Measurements from ENCODE around the gene C9orf78. TPM values are rescaled to one million over a fixed set of nuclear protein-coding genes. Genes with fewer than 3 reads are reported as not detected.
A peak's percentile ranks its signal among the peaks of the same experiment; 100 is the strongest.

C9orf78 gene
- total and polyA plus RNA-seq, 8 donors, result 16.3 to 38.6 (median 19.0) TPM

DNA sequence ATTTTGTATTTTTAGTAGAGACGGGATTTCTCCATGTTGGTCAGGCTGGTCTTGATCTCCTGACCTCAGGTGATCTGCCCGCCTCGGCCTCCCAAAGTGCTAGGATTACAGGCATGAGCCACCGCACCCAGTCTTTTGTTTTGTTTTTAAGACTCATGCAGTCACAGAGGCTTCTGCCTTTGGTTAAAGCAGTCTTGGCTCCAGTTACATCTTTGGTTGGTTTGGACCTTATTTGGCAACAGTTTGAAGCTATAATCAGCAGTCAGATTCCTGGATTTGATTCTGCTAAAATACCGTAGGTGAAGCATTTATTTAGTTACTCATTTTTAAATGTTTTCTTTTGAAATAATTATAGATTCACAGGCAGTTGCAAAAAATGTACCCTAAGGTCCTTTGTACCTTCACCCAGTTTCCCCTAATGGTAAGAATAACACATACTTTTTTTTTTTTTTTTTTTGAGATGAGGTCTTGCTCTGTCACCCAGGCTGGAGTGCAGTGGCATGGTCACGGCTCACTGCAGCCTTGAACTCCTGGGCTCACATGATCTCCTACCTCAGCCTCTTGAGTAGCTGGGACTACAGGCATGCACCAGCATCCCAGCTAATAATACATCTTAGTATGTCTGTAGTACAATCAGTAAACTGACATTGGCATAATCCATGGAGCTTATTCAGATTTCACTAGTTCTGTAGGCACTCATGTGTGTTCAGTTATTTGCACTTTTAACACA, 15.9 kb upstream of the C9orf78 start:
- Histone ChIP-seq H3K4me1 (no peaks in the 10 kb centered on the region), H3K27me3 (no peaks in the 10 kb centered on the region), H3K36me3 (peaks cover 0 to 24% (median 11%) of the 10 kb centered on the region in 3 donors), H3K9me3 (no peaks in the 10 kb centered on the region), H3K27ac (no peak overlapping the region), H3K4me3 (no peak overlapping the region)
- intact Hi-C loops (cut with DNase I), result no loop called here
- no peak for DNase-seq
- WGBS, 2 donors, result 84 to 85% methylated on average over 6 of the region's 6 CpGs
- ATAC-seq, result no peak
- no peak for FAIRE-seq
- TF ChIP-seq, protein P1, sequence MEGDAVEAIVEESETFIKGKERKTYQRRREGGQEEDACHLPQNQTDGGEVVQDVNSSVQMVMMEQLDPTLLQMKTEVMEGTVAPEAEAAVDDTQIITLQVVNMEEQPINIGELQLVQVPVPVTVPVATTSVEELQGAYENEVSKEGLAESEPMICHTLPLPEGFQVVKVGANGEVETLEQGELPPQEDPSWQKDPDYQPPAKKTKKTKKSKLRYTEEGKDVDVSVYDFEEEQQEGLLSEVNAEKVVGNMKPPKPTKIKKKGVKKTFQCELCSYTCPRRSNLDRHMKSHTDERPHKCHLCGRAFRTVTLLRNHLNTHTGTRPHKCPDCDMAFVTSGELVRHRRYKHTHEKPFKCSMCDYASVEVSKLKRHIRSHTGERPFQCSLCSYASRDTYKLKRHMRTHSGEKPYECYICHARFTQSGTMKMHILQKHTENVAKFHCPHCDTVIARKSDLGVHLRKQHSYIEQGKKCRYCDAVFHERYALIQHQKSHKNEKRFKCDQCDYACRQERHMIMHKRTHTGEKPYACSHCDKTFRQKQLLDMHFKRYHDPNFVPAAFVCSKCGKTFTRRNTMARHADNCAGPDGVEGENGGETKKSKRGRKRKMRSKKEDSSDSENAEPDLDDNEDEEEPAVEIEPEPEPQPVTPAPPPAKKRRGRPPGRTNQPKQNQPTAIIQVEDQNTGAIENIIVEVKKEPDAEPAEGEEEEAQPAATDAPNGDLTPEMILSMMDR (IDR thresholded peaks at IDR 0.05), result no peak

DNA sequence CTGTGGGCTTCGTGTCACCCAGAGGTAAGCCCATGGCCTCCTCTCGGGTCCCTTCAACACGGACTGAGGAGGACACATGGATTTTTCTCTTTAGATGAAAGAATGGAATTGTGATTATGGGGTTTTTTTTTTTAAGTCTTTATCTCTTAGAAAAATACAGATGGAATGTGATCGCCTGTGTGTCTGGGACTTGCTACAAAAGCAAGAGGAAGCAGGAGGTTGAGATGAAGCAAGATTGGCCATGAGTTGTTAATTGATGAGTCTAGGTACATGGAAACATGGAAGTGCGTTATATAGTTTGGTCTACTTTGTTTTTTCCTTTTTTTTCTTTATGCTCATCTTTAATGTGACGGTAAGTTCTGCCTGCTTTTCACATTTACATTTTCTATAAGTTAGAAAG, 14.8 kb upstream of the C9orf78 start:
- ATAC-seq (no peak), DNase-seq (no peak), FAIRE-seq (no peak)
- intact Hi-C loops (cut with DNase I), result no loop called here
- Histone ChIP-seq H3K4me3 (no peak overlapping the region), H3K4me1 (no peaks in the 10 kb centered on the region), H3K27ac (no peak overlapping the region), H3K9me3 (no peaks in the 10 kb centered on the region), H3K36me3 (peaks cover 0 to 23% (median 11%) of the 10 kb centered on the region in 3 donors), H3K27me3 (no peaks in the 10 kb centered on the region)
- WGBS, 2 donors, result 90 to 92% methylated on average over 6 of the region's 6 CpGs
- TF ChIP-seq, protein P1 (IDR thresholded peaks at IDR 0.05), result no peak

DNA sequence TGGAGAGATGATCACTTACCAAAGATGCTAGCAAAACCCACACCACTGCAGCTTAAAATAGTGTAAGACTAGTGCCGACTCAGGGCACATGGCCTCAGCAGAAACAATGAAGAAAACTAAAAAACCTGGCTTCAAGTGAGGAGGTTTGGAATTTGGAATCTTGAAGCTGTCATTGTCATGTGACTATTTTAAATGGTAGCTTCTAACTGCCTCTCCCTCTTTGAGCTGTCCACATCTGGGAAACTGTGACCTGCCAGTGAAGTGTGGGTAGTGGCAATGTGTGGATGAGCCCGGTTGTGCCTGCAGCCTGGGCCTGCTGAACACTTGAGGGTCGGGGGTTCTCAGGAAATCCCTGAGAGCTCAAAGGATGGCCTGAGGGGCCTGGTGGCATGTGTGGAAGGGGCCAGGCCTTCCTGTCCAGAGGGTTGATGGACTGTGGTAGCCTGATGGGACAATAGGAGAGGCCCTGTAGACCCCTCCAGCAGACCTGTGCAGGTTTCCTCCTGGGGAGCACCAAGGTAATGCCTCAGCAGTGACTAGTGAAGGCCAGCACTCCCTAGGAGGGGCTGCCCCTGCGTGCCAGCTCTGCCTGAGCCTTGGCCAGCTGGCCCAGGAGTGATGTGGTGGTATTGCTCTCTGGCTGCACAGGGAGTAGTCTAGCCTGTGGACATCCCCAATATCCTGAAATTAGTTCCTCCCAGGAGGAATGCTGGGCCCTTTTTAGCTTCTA, 13.8 kb upstream of the C9orf78 start:
- H3K4me1 ChIP-seq, result no peaks in the 10 kb centered on the region
- H3K27me3 ChIP-seq, result no peaks in the 10 kb centered on the region
- peaks cover 0 to 23% (median 11%) of the 10 kb centered on the region in 3 donors for H3K36me3 ChIP-seq
- DNase-seq, result no peak
- no peak for ATAC-seq
- no peak overlapping the region for H3K4me3 ChIP-seq
- H3K9me3 ChIP-seq, result no peaks in the 10 kb centered on the region
- WGBS, 2 donors, result 80 to 91% methylated on average over 4 of the region's 4 CpGs
- FAIRE-seq, result no peak
- no peak overlapping the region for H3K27ac ChIP-seq
- intact Hi-C loops (cut with DNase I), result no loop called here
- TF ChIP-seq, protein P1 (IDR thresholded peaks at IDR 0.05), result no peak

DNA sequence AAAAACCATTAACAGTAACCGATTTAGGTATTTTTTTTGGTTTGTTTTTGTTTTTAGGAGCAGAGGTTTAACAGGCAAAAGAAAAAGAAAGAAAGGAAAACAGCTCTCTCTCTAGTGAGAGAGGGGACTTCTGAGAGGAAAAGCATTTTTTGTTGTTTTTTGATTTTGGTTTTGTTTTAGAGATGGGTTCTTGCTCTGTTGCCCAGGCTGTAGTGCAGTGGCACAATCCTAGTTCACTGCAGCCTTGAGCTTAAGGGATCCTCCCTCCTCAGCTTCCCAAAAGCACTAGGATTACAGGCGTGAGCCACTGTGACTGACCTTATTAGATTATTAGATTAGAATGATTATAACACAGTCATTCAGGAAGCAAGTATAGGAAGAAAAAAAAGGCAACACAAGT, 10.3 kb upstream of the C9orf78 start:
- Histone ChIP-seq H3K9me3 (no peaks in the 10 kb centered on the region), H3K4me3 (no peak overlapping the region), H3K4me1 (no peaks in the 10 kb centered on the region), H3K27me3 (no peaks in the 10 kb centered on the region), H3K36me3 (no peaks in the 10 kb centered on the region), H3K27ac (no peak overlapping the region)
- WGBS, 2 donors, result 68 to 83% methylated on average over 2 of the region's 2 CpGs
- TF ChIP-seq, protein P1 (IDR thresholded peaks at IDR 0.05), result no peak
- intact Hi-C loops (cut with DNase I), result no loop called here
- ATAC-seq (no peak), DNase-seq (no peak), FAIRE-seq (no peak)

DNA sequence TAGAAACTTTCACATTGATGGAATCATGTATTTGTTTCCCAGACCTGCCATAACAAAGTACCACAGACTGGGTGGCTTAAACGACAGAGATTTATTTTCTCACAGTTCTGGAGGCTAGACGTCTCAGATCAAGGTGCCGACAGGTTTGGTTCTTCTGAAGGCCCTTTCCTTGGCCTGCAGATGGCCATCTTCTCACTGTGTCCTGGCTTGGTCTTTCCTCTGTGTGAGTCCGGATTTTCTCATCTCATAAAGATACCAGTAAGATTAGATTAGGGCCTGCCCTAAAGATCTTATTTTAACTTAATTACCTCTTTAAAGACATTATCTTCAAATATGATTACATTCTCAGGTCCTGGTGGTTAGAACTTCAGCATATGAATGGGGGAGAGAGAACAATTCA, 6.0 kb upstream of the C9orf78 start:
- FAIRE-seq, result no peak
- H3K9me3 ChIP-seq, result no peaks in the 10 kb centered on the region
- DNase-seq, result no peak
- H3K4me1 ChIP-seq, result peaks cover 0 to 7% (median 0%) of the 10 kb centered on the region in 3 donors
- H3K27ac ChIP-seq, result no peak overlapping the region
- intact Hi-C loops (cut with DNase I), result no loop called here
- H3K27me3 ChIP-seq, result no peaks in the 10 kb centered on the region
- WGBS, 2 donors, result 23 to 39% methylated on average over 4 of the region's 4 CpGs
- ATAC-seq, result peak in 2 of 4 donors; percentile 64 to 77
- TF ChIP-seq, protein P1 (IDR thresholded peaks at IDR 0.05), result no peak
- H3K36me3 ChIP-seq, result no peaks in the 10 kb centered on the region
- no peak overlapping the region for H3K4me3 ChIP-seq

Data from pancreas (tissue), 10 donors.